KOPT-K1 (cell line): ENCODE results near the gene IL26.
"Not testable (repeated sequence)": the region's sequence is repeated elsewhere in the genome, so short reads cannot be mapped to it uniquely, and the experiment has no call there.

Source experiments
- H3K27ac ChIP-seq: fragments of 200-600 bp; sonication (generic); 2 replicates; pipeline ENCODE4 v1.5.1; 2016; ENCODE audit warnings: antibody characterized with exemption, mild to moderate bottlenecking, low read depth, low read length; ENCODE audit not compliant: poor library complexity, severe bottlenecking
- H3K36me3 ChIP-seq: fragments of 200-600 bp; sonication (generic); 2 replicates; pipeline ENCODE4 v1.5.1; 2017; ENCODE audit warnings: antibody characterized with exemption, mild to moderate bottlenecking, low read length, moderate library complexity; ENCODE audit not compliant: insufficient read depth
- H3K9me3 ChIP-seq: fragments of 200-600 bp; sonication (generic); 2 replicates; pipeline ENCODE4 v1.5.1; 2017; ENCODE audit warnings: antibody characterized with exemption, low read length, mild to moderate bottlenecking; ENCODE audit not compliant: insufficient read depth, poor library complexity, severe bottlenecking

IL26 gene

GRCh38 chr12:68190301-68190700 is 35.3 kb downstream of the IL26 start:
- Histone ChIP-seq H3K9me3 (no peaks in the 10 kb centered on the region), H3K36me3 (no peaks in the 10 kb centered on the region), H3K27ac (no peak overlapping the region)

DNA sequence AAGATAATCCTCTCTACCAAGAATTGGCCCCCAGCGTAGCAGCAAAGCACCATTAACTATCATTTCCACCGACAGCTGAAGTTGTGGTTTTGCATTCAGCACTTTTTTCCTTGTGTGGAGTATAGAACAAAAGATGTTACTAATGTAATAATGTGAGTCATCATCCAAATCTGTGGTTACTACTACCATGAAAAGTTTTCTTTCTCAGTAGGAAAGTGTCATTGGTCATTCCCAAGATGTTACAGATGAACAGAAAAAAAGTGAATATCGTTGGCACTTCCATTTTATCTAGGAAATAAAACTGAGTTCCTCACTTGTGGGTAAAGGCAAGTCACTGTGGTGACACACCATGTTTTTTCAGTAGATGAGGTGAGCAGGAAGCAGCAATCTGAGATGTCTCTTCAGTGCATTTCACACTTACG is 35.8 kb downstream of the IL26 start:
- no peak overlapping the region for H3K27ac ChIP-seq
- H3K9me3 ChIP-seq, result no peaks in the 10 kb centered on the region
- no peaks in the 10 kb centered on the region for H3K36me3 ChIP-seq

- Histone ChIP-seq H3K9me3 (no peaks in the 10 kb centered on the region), H3K27ac (no peak overlapping the region), H3K36me3 (no peaks in the 10 kb centered on the region)
Observed at GRCh38 chr12:68185598-68185997, 40.0 kb downstream of the IL26 start.

DNA sequence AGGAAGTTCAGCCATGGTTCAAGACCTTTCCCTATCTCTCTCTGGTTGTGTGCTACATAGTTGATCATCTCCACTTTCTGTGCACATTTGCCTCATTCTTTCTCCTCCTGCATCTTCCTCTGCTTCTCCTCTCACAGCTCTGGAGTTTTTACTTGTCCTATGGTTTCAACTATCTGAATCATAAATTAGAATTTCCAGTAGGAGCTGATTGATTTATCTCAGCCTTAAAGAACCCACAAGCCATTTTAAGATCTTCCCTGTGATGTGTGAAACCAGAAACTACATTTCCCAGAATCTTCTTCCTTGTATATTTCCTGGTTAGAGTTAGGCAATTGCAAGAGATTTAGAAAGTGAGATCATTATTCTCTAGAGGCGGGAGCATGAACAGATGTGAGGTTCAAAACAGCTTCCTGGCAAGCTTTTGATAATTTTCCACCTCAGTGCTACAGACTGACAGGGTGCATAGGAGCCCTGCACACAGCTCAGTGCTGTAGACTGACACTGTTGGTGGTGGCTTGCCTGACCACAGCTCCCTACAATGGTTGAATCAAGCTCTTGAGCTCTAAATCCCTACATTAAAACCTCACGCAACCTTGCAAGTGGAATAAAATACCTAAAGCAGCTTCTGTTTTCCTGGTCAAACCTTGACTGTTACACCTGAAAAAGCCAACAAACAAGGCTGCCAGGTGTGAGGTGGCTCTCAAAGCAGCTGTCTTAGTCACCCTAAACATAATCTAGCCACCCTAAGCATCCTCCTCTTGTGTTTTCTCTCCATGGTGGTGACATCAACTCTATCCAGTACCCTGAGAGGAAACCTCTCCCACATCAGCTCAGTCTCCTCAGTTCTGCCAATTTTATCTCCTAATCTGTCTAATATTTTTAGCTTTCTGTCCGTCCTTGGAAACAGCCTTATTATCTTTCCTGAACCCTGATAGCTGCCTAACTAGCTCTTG is 44.5 kb downstream of the IL26 start:
- H3K36me3 ChIP-seq, result no peaks in the 10 kb centered on the region
- no peaks in the 10 kb centered on the region for H3K9me3 ChIP-seq
- no peak overlapping the region for H3K27ac ChIP-seq

DNA sequence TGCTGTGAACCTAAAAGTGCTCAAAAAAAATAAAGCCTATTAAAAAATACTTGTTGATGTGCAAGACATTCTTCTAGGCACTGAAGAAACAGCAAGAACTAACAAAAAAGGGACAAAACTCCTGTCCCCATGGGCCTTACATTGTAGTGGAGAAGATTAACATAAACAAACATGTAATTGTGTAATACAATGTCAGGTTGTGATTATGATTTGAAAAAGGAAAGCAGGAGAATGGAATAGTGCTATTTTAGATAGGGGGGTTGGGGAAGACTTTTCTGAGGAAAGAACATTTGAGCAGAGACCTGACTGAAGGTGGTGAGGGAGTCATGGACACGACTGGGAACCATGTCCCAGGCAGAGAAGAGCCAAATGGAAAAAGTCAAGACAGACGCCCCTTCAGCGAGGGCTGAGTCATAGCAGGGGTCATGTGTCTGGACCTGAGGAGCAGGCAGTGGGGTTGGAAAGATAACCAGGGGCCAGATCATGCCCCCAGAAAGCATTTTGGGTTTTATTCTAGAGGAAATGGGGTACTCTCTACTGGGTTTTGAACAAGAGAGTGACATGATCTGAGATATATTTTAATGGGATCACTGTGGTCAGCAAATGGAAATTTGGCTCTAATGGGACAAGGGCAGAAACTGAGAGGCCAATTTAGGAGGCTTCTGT is 46.7 kb downstream of the IL26 start:
- H3K9me3 ChIP-seq, result no peaks in the 10 kb centered on the region
- H3K36me3 ChIP-seq, result no peaks in the 10 kb centered on the region
- H3K27ac ChIP-seq, result no peak overlapping the region

DNA sequence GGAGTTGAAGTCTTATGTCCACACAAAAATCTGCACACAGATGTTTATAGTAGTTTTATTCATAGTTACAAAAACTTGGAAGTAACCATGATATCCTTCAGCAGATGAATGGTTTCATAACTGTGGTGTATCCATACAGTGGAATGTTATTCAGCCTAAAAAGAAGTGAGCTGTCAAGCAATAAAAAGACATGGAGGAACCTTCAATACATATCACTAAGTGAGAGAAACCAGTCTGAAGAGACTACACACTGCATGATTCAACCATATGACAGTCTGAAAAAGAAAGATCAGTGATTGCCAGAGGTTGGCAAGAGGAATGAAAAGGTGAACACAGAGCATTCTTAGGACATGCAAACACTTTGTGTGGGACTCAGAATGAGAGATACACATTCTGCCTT is 47.4 kb downstream of the IL26 start:
- Histone ChIP-seq H3K27ac (no peak overlapping the region), H3K36me3 (no peaks in the 10 kb centered on the region), H3K9me3 (no peaks in the 10 kb centered on the region)

GRCh38 chr12:68177562-68177961 is 48.0 kb downstream of the IL26 start:
- Histone ChIP-seq H3K9me3 (no peaks in the 10 kb centered on the region), H3K36me3 (no peaks in the 10 kb centered on the region), H3K27ac (no peak overlapping the region)

- no peaks in the 10 kb centered on the region for H3K36me3 ChIP-seq
- H3K9me3 ChIP-seq, result no peaks in the 10 kb centered on the region
- no peak overlapping the region for H3K27ac ChIP-seq
Observed at GRCh38 chr12:68176257-68176656, 49.4 kb downstream of the IL26 start.

DNA sequence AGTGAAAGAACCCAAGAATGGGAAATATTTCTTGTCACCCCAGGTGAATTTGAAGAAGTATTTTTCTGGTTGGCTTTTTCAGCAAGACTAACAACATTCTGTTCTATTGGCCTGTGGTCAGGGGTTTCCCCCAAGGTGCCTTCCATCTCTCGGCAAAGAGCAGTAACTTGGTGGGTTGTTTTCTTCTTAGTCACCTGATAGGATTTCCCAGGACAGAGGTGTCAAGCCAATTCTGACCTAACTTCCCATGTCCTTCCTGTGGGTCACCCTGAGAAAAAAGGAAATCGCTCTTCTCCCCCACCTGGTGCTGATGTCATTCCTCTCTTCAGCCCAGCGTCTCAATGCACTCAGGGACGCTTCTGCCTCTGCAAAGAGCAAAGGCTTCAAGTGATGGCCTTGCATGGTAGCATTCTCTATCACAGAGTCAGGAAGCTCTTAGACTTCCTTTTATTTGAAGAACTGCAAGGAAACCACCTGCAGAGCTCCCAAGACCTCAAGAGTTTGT is 50.0 kb downstream of the IL26 start:
- Histone ChIP-seq H3K9me3 (no peaks in the 10 kb centered on the region), H3K36me3 (no peaks in the 10 kb centered on the region), H3K27ac (no peak overlapping the region)

- H3K27ac ChIP-seq, H3K36me3 ChIP-seq, H3K9me3 ChIP-seq: not testable (repeated sequence)
Observed at GRCh38 chr12:68174761-68175160, 50.8 kb downstream of the IL26 start.

GRCh38 chr12:68173792-68174191 is 51.8 kb downstream of the IL26 start:
- Histone ChIP-seq H3K36me3 (no peaks in the 10 kb centered on the region), H3K9me3 (no peaks in the 10 kb centered on the region), H3K27ac (no peak overlapping the region)

GRCh38 chr12:68170726-68171125 is 54.9 kb downstream of the IL26 start:
- Histone ChIP-seq H3K36me3 (no peaks in the 10 kb centered on the region), H3K9me3 (no peaks in the 10 kb centered on the region), H3K27ac (no peak overlapping the region)

DNA sequence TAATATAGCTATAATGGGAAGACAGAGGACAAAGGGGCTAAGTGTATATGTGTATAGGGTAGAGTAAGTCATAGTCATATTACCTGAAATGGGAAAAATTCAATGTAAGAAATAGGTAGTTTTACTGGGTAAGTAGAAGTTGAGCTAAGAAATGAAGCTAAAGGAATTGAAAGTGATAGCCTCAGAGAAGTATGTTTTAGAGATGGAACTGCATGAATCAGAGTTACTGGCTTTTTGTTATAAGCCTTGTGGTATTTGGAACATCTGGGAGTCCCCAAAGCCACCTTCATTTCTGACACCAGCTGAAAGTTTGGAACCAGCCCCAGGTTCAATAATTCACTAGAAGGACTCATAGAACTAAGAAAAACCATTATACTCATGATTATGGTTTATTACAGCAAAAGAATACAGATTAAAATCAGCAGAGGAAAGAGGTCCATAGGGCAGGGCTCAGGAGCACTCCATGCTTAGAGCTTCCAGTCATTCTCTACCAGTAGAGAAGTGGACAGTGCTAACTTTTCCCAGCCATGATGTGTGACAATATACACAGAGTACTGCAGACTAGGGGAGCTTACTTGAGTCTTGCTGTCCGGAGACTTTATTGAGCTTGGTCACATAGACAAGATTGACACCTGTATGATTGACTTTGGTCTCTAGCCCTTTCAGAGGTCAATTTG is 56.3 kb downstream of the IL26 start:
- H3K27ac ChIP-seq, result no peak overlapping the region
- H3K9me3 ChIP-seq, result no peaks in the 10 kb centered on the region
- H3K36me3 ChIP-seq, result no peaks in the 10 kb centered on the region

GRCh38 chr12:68166317-68166831 is 59.2 kb downstream of the IL26 start:
- H3K27ac ChIP-seq, result no peak overlapping the region
- H3K9me3 ChIP-seq, result no peaks in the 10 kb centered on the region
- H3K36me3 ChIP-seq, result no peaks in the 10 kb centered on the region

GRCh38 chr12:68163560-68164081 is 62.0 kb downstream of the IL26 start:
- Histone ChIP-seq H3K36me3 (no peaks in the 10 kb centered on the region), H3K27ac (no peak overlapping the region), H3K9me3 (no peaks in the 10 kb centered on the region)
